ENCODE measurements around the gene SLC7A8.

DNA sequence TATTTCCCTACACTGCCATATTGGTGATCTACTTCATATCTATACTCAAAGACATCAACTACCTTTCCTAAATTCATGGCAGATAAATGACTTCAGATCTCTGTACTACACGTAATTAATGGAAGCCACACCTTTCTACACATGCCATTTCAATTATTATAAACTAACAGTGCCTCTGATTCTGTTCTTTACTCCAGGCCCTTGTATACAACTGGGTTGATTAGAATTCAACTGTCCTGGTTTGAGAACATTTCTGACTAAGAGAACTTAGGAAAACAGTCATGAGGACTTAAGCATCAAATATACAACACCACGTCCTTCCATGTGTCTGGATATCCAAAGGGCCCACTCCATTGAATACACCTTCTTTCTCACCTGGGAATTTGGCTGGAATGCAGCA is 90.4 kb downstream of the SLC7A8 start:
- TF ChIP-seq, protein P1, sequence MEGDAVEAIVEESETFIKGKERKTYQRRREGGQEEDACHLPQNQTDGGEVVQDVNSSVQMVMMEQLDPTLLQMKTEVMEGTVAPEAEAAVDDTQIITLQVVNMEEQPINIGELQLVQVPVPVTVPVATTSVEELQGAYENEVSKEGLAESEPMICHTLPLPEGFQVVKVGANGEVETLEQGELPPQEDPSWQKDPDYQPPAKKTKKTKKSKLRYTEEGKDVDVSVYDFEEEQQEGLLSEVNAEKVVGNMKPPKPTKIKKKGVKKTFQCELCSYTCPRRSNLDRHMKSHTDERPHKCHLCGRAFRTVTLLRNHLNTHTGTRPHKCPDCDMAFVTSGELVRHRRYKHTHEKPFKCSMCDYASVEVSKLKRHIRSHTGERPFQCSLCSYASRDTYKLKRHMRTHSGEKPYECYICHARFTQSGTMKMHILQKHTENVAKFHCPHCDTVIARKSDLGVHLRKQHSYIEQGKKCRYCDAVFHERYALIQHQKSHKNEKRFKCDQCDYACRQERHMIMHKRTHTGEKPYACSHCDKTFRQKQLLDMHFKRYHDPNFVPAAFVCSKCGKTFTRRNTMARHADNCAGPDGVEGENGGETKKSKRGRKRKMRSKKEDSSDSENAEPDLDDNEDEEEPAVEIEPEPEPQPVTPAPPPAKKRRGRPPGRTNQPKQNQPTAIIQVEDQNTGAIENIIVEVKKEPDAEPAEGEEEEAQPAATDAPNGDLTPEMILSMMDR (IDR thresholded peaks at IDR 0.05) = no peak
- TF ChIP-seq EZH2 (IDR thresholded peaks at IDR 0.05) (no peak), EZH2phosphoT487 (IDR thresholded peaks at IDR 0.05) (no peak)

Data from neural progenitor cell (in vitro differentiated cells).